IPS-18a (cell line): Measurements from ENCODE around the gene PDRG1.

Experiments
- H3K27ac ChIP-seq: one replicate; pipeline ENCODE4 v1.5.1; 2013; ENCODE audit warnings: low read length
- H3K27me3 ChIP-seq: one replicate; pipeline ENCODE4 v1.6.1; 2013; ENCODE audit warnings: mild to moderate bottlenecking, low read length; ENCODE audit not compliant: control insufficient read depth, insufficient read depth
- H3K36me3 ChIP-seq: one replicate; pipeline ENCODE4 v1.6.1; 2013; ENCODE audit warnings: low read depth, low read length; ENCODE audit not compliant: control insufficient read depth
- H3K4me1 ChIP-seq: one replicate; pipeline ENCODE4 v1.6.1; 2013; ENCODE audit warnings: low read depth, low read length; ENCODE audit not compliant: control insufficient read depth
- H3K4me3 ChIP-seq: one replicate; pipeline ENCODE4 v1.5.1; 2013; ENCODE audit warnings: low read length
- H3K9ac ChIP-seq: one replicate; pipeline ENCODE4 v1.6.1; 2013; ENCODE audit warnings: mild to moderate bottlenecking, low read length, moderate library complexity
- H3K9me3 ChIP-seq: one replicate; pipeline ENCODE4 v1.6.1; 2013; ENCODE audit warnings: low read depth, low read length; ENCODE audit not compliant: control insufficient read depth

Gene PDRG1

GRCh38 chr20:31962761-31963160, 10.9 kb upstream of the PDRG1 start:
- Histone ChIP-seq H3K27ac (no peak overlapping the region), H3K9ac (no peak overlapping the region), H3K27me3 (peaks cover 9% of the 10 kb centered on the region), H3K4me3 (no peak overlapping the region), H3K9me3 (no peaks in the 10 kb centered on the region), H3K4me1 (peaks cover 4% of the 10 kb centered on the region), H3K36me3 (no peaks in the 10 kb centered on the region)

GRCh38 chr20:31956556-31957526, 5.0 kb upstream of the PDRG1 start:
- Histone ChIP-seq H3K36me3 (no peaks in the 10 kb centered on the region), H3K4me1 (no peaks in the 10 kb centered on the region), H3K9me3 (no peaks in the 10 kb centered on the region), H3K9ac (no peak overlapping the region), H3K27ac (no peak overlapping the region), H3K4me3 (no peak overlapping the region), H3K27me3 (no peaks in the 10 kb centered on the region)

GRCh38 chr20:31954500-31954899, 2.7 kb upstream of the PDRG1 start:
- no peaks in the 10 kb centered on the region for H3K27me3 ChIP-seq
- H3K36me3 ChIP-seq, result peaks cover 5% of the 10 kb centered on the region
- no peak overlapping the region for H3K9ac ChIP-seq
- H3K9me3 ChIP-seq, result no peaks in the 10 kb centered on the region
- H3K4me3 ChIP-seq, result no peak overlapping the region
- H3K4me1 ChIP-seq, result peaks cover 5% of the 10 kb centered on the region
- H3K27ac ChIP-seq, result no peak overlapping the region

GRCh38 chr20:31953556-31954148, 1.8 kb upstream of the PDRG1 start:
- no peak overlapping the region for H3K9ac ChIP-seq

GRCh38 chr20:31951203-31951529, 680 bp downstream of the PDRG1 start:
- H3K27me3 ChIP-seq, result no peaks in the 10 kb centered on the region
- peaks cover 32% of the 10 kb centered on the region for H3K36me3 ChIP-seq
- H3K4me3 ChIP-seq, result peak overlapping the region; percentile 92
- H3K4me1 ChIP-seq, result peaks cover 5% of the 10 kb centered on the region
- H3K9me3 ChIP-seq, result no peaks in the 10 kb centered on the region
- H3K9ac ChIP-seq, result peak overlapping the region; percentile 79
- no peak overlapping the region for H3K27ac ChIP-seq

More at GRCh38 chr20:31953556-31954148, 1.8 kb upstream of the PDRG1 start:
- no peaks in the 10 kb centered on the region for H3K27me3 ChIP-seq
- H3K4me1 ChIP-seq, result peaks cover 5% of the 10 kb centered on the region
- H3K36me3 ChIP-seq, result peaks cover 10% of the 10 kb centered on the region
- no peak overlapping the region for H3K4me3 ChIP-seq
- H3K9me3 ChIP-seq, result no peaks in the 10 kb centered on the region
- no peak overlapping the region for H3K27ac ChIP-seq

GRCh38 chr20:31949877-31950646, 1.8 kb downstream of the PDRG1 start:
- H3K36me3 ChIP-seq, result peaks cover 43% of the 10 kb centered on the region

GRCh38 chr20:31948008-31948407, 3.8 kb downstream of the PDRG1 start:
- peaks cover 51% of the 10 kb centered on the region for H3K36me3 ChIP-seq

More at GRCh38 chr20:31949877-31950646, 1.8 kb downstream of the PDRG1 start:
- Histone ChIP-seq H3K4me3 (peak overlapping the region; percentile 92), H3K4me1 (peaks cover 5% of the 10 kb centered on the region), H3K27ac (no peak overlapping the region), H3K9ac (no peak overlapping the region), H3K9me3 (no peaks in the 10 kb centered on the region), H3K27me3 (no peaks in the 10 kb centered on the region)

GRCh38 chr20:31945785-31946184, 6.1 kb downstream of the PDRG1 start:
- H3K4me3 ChIP-seq, result no peak overlapping the region
- peaks cover 51% of the 10 kb centered on the region for H3K36me3 ChIP-seq
- no peak overlapping the region for H3K9ac ChIP-seq
- H3K4me1 ChIP-seq, result peaks cover 3% of the 10 kb centered on the region
- H3K9me3 ChIP-seq, result no peaks in the 10 kb centered on the region
- no peaks in the 10 kb centered on the region for H3K27me3 ChIP-seq
- no peak overlapping the region for H3K27ac ChIP-seq

More at GRCh38 chr20:31948008-31948407, 3.8 kb downstream of the PDRG1 start:
- no peaks in the 10 kb centered on the region for H3K27me3 ChIP-seq
- peaks cover 5% of the 10 kb centered on the region for H3K4me1 ChIP-seq
- no peaks in the 10 kb centered on the region for H3K9me3 ChIP-seq
- no peak overlapping the region for H3K4me3 ChIP-seq
- no peak overlapping the region for H3K9ac ChIP-seq
- no peak overlapping the region for H3K27ac ChIP-seq

- H3K27me3 ChIP-seq, result no peaks in the 10 kb centered on the region
- H3K4me3 ChIP-seq, result no peak overlapping the region
- no peaks in the 10 kb centered on the region for H3K4me1 ChIP-seq
- no peaks in the 10 kb centered on the region for H3K9me3 ChIP-seq
- H3K9ac ChIP-seq, result no peak overlapping the region
- peaks cover 51% of the 10 kb centered on the region for H3K36me3 ChIP-seq
- no peak overlapping the region for H3K27ac ChIP-seq
Observed at GRCh38 chr20:31945319-31945718, 6.5 kb downstream of the PDRG1 start.

- no peaks in the 10 kb centered on the region for H3K9me3 ChIP-seq
- H3K36me3 ChIP-seq, result peaks cover 35% of the 10 kb centered on the region
Observed at GRCh38 chr20:31943052-31943471, 8.8 kb downstream of the PDRG1 start.

GRCh38 chr20:31939661-31940060, 12.2 kb downstream of the PDRG1 start:
- no peak overlapping the region for H3K27ac ChIP-seq

More at GRCh38 chr20:31943052-31943471, 8.8 kb downstream of the PDRG1 start:
- no peak overlapping the region for H3K9ac ChIP-seq
- no peak overlapping the region for H3K27ac ChIP-seq
- H3K27me3 ChIP-seq, result no peaks in the 10 kb centered on the region
- no peak overlapping the region for H3K4me3 ChIP-seq
- H3K4me1 ChIP-seq, result no peaks in the 10 kb centered on the region

More at GRCh38 chr20:31939661-31940060, 12.2 kb downstream of the PDRG1 start:
- Histone ChIP-seq H3K9me3 (no peaks in the 10 kb centered on the region), H3K4me1 (peaks cover 12% of the 10 kb centered on the region), H3K36me3 (peaks cover 4% of the 10 kb centered on the region), H3K9ac (no peak overlapping the region), H3K27me3 (no peaks in the 10 kb centered on the region), H3K4me3 (no peak overlapping the region)
